Measurements from ENCODE around the gene NOL9. TPM values are rescaled to one million over a fixed set of nuclear protein-coding genes. Genes with fewer than 3 reads are reported as not detected.

NOL9 gene
- total RNA-seq, 1 donor from 2014 or later: 48.0 TPM

GRCh38 chr1:6536291-6536690 is 18.0 kb downstream of the NOL9 start:
- peaks cover 2% of the 10 kb centered on the region for H3K27me3 Mint-ChIP-seq (ENCODE audit: insufficient read depth, low read depth)
- Histone ChIP-seq H3K79me2 (ENCODE audit: low read depth) (peaks cover 4% of the 10 kb centered on the region), H3K9me3 (ENCODE audit: low read depth) (no peaks in the 10 kb centered on the region), H3F3A (ENCODE audit: low read depth) (no peaks in the 10 kb centered on the region), H3K36me3 (peaks cover 12% of the 10 kb centered on the region), H3K4me2 (no peak overlapping the region), H3K4me3 (no peak overlapping the region), H3K27ac (no peak overlapping the region), H2AFZ (replicated peaks) (no peak overlapping the region), H3K9ac (no peak overlapping the region), H3K27me3 (no peaks in the 10 kb centered on the region), H4K20me1 (ENCODE audit: low read depth) (peaks cover 4% of the 10 kb centered on the region), H3K4me1 (no peaks in the 10 kb centered on the region)
- no peak overlapping the region for H3K4me3 Mint-ChIP-seq
- no peak for DNase-seq (ENCODE audit: low spot score)
- no peak overlapping the region for H3K27ac Mint-ChIP-seq
- TF ChIP-seq EZH2phosphoT487 (IDR thresholded peaks at IDR 0.05): no peak
- no peak for TF ChIP-seq CTCF (IDR thresholded peaks at IDR 0.05)
- TF ChIP-seq EZH2 (IDR thresholded peaks at IDR 0.05): no peak
- no peaks in the 10 kb centered on the region for H3K4me1 Mint-ChIP-seq
- H3K9me3 Mint-ChIP-seq: no peaks in the 10 kb centered on the region
- H3K36me3 Mint-ChIP-seq: peaks cover 15% of the 10 kb centered on the region

- Mint-ChIP-seq H3K4me1 (no peaks in the 10 kb centered on the region), H3K27me3 (ENCODE audit: insufficient read depth, low read depth) (peaks cover 2% of the 10 kb centered on the region), H3K27ac (no peak overlapping the region), H3K9me3 (no peaks in the 10 kb centered on the region), H3K36me3 (peaks cover 17% of the 10 kb centered on the region), H3K4me3 (peak overlapping the region; percentile 18)
- TF ChIP-seq CTCF (IDR thresholded peaks at IDR 0.05) (no peak), EZH2 (IDR thresholded peaks at IDR 0.05) (no peak), EZH2phosphoT487 (IDR thresholded peaks at IDR 0.05) (no peak)
- no peaks in the 10 kb centered on the region for H3F3A ChIP-seq (ENCODE audit: low read depth)
- no peaks in the 10 kb centered on the region for H3K27me3 ChIP-seq
- H3K4me2 ChIP-seq: no peak overlapping the region
- no peak overlapping the region for H3K9ac ChIP-seq
- no peaks in the 10 kb centered on the region for H3K9me3 ChIP-seq (ENCODE audit: low read depth)
- H3K79me2 ChIP-seq (ENCODE audit: low read depth): peaks cover 4% of the 10 kb centered on the region
- no peak overlapping the region for H3K4me3 ChIP-seq
- peaks cover 4% of the 10 kb centered on the region for H4K20me1 ChIP-seq (ENCODE audit: low read depth)
- no peak overlapping the region for H3K27ac ChIP-seq
- peaks cover 11% of the 10 kb centered on the region for H3K36me3 ChIP-seq
- DNase-seq (ENCODE audit: low spot score): no peak
- H3K4me1 ChIP-seq: no peaks in the 10 kb centered on the region
- no peak overlapping the region for H2AFZ ChIP-seq (replicated peaks)
Observed at GRCh38 chr1:6535214-6535613, 19.1 kb downstream of the NOL9 start.

GRCh38 chr1:6534248-6534822 is 20.0 kb downstream of the NOL9 start:
- H3K4me3 Mint-ChIP-seq: no peak overlapping the region
- peaks cover 17% of the 10 kb centered on the region for H3K36me3 Mint-ChIP-seq
- H3K79me2 ChIP-seq (ENCODE audit: low read depth): peaks cover 4% of the 10 kb centered on the region
- TF ChIP-seq CTCF (IDR thresholded peaks at IDR 0.05) (no peak), EZH2 (IDR thresholded peaks at IDR 0.05) (no peak), EZH2phosphoT487 (IDR thresholded peaks at IDR 0.05) (no peak)
- no peaks in the 10 kb centered on the region for H3K27me3 ChIP-seq
- H3K4me1 Mint-ChIP-seq: no peaks in the 10 kb centered on the region
- no peak overlapping the region for H2AFZ ChIP-seq (replicated peaks)
- H3K27ac Mint-ChIP-seq: no peak overlapping the region
- H3K9ac ChIP-seq: no peak overlapping the region
- no peaks in the 10 kb centered on the region for H3K4me1 ChIP-seq
- H3K27ac ChIP-seq: no peak overlapping the region
- peaks cover 4% of the 10 kb centered on the region for H4K20me1 ChIP-seq (ENCODE audit: low read depth)
- no peaks in the 10 kb centered on the region for H3K27me3 Mint-ChIP-seq (ENCODE audit: insufficient read depth, low read depth)
- H3F3A ChIP-seq (ENCODE audit: low read depth): no peaks in the 10 kb centered on the region
- DNase-seq (ENCODE audit: low spot score): no peak
- no peaks in the 10 kb centered on the region for H3K9me3 ChIP-seq (ENCODE audit: low read depth)
- H3K36me3 ChIP-seq: peaks cover 11% of the 10 kb centered on the region
- no peak overlapping the region for H3K4me3 ChIP-seq
- H3K9me3 Mint-ChIP-seq: no peaks in the 10 kb centered on the region
- no peak overlapping the region for H3K4me2 ChIP-seq

All from neural progenitor cell (in vitro differentiated cells).